ENCODE measurements around the gene NLRP12.

The NLRP12 gene

GRCh38 chr19:53868892-53869804 is 45.0 kb upstream of the NLRP12 start (continued):
- 0 out of 2 replicates have a peak, but pooled peaks have one; percentile 33 for TF ChIP-seq ZNF394 (tag by site-specific recombination; IDR thresholded peaks at IDR 0.05; ENCODE audit: borderline replicate concordance)
- no peak for TF ChIP-seq ZNF280D (tag by site-specific recombination; IDR thresholded peaks at IDR 0.05)
- TF ChIP-seq ZNF701 (tag by site-specific recombination; IDR thresholded peaks at IDR 0.05), result peak; percentile 75; the same call in 1 of the 2 replicates
- peak; percentile 62 for TF ChIP-seq CTCF (tag by site-specific recombination; IDR thresholded peaks at IDR 0.05)
- no peak; the same call in 1 of the 2 replicates for TF ChIP-seq ZNF843 (tag by site-specific recombination; IDR thresholded peaks at IDR 0.05)
- peak; percentile 98 for TF ChIP-seq ZBTB20 (tag by site-specific recombination; IDR thresholded peaks at IDR 0.05)
- TF ChIP-seq KLF17 (tag by site-specific recombination; IDR thresholded peaks at IDR 0.05), result no peak
- peak; percentile 92 for TF ChIP-seq SP3 (tag by site-specific recombination; IDR thresholded peaks at IDR 0.05)
- TF ChIP-seq SP7 (tag by site-specific recombination; IDR thresholded peaks at IDR 0.05), result peak; percentile 73
- TF ChIP-seq GLIS2 (tag by site-specific recombination; IDR thresholded peaks at IDR 0.05), result peak; percentile 70
- TF ChIP-seq ZNF140 (tag by site-specific recombination; IDR thresholded peaks at IDR 0.05), result no peak
- TF ChIP-seq ZNF596 (tag by site-specific recombination; IDR thresholded peaks at IDR 0.05), result no peak
- no peak for TF ChIP-seq ZNF112 (tag by site-specific recombination; IDR thresholded peaks at IDR 0.05)
- TF ChIP-seq ZBTB11 (tag by site-specific recombination; conservative IDR thresholded peaks at IDR 0.05; ENCODE audit: low read depth), result peak; percentile 43; the same call in 1 of the 2 replicates
- TF ChIP-seq ZBTB21 (tag by site-specific recombination; IDR thresholded peaks at IDR 0.05), result no peak
- TF ChIP-seq IKZF3 (tag by site-specific recombination; IDR thresholded peaks at IDR 0.05), result 0 out of 2 replicates have a peak, but pooled peaks have one; percentile 12
- TF ChIP-seq ZNF341 (tag by site-specific recombination; IDR thresholded peaks at IDR 0.05; ENCODE audit: low read depth), result no peak; the same call in 1 of the 2 replicates
- no peak for TF ChIP-seq TRIM28 (IDR thresholded peaks at IDR 0.05; ENCODE audit: borderline replicate concordance, low read length)
- no peak for TF ChIP-seq BCL6B (tag by site-specific recombination; IDR thresholded peaks at IDR 0.05)
- TF ChIP-seq YY1 (tag by site-specific recombination; IDR thresholded peaks at IDR 0.05), result no peak
- peak; percentile 62; the same call in 1 of the 2 replicates for TF ChIP-seq ZEB2 (tag by site-specific recombination; IDR thresholded peaks at IDR 0.05)
- no peak for TF ChIP-seq ZNF658 (tag by site-specific recombination; IDR thresholded peaks at IDR 0.05)
- no peak for TF ChIP-seq AEBP2 (tag by site-specific recombination; IDR thresholded peaks at IDR 0.05; ENCODE audit: borderline replicate concordance)
- no peak for TF ChIP-seq ZBTB49 (tag by site-specific recombination; IDR thresholded peaks at IDR 0.05; ENCODE audit: low read depth)
